SK-N-SH (cell line): ENCODE measurements around the gene HSPA5.

Experiments
- CTCF ChIP-seq: fragments of 200-600 bp; sonication (generic); IDR thresholded peaks from 2 replicates; pipeline ENCODE4 v1.6.1; 2017; ENCODE audit warnings: antibody characterized with exemption, mild to moderate bottlenecking, moderate library complexity
- FOSL2 ChIP-seq: IDR thresholded peaks from 2 replicates; pipeline ENCODE4 v1.4.0; 2012; ENCODE audit warnings: low read depth, mild to moderate bottlenecking, moderate library complexity, borderline replicate concordance
- FOXM1 ChIP-seq: IDR thresholded peaks from 2 replicates; pipeline ENCODE4 v1.4.0; 2012; ENCODE audit warnings: low read depth, mild to moderate bottlenecking
- GABPA ChIP-seq: IDR thresholded peaks from 2 replicates; pipeline ENCODE4 v1.4.0; 2012; ENCODE audit warnings: low read depth, mild to moderate bottlenecking
- MAX ChIP-seq: IDR thresholded peaks from 2 replicates; pipeline ENCODE4 v1.4.0; 2012; ENCODE audit warnings: low read depth
- POLR2AphosphoS5 ChIP-seq: IDR thresholded peaks from 2 replicates; pipeline ENCODE4 v1.6.1; 2012; ENCODE audit warnings: low read depth, low read length
- RAD21 ChIP-seq: IDR thresholded peaks from 2 replicates; pipeline ENCODE4 v1.6.1; 2012; ENCODE audit warnings: mild to moderate bottlenecking, low read length
- REST ChIP-seq: IDR thresholded peaks from 2 replicates; pipeline ENCODE4 v1.6.1; 2012; ENCODE audit warnings: mild to moderate bottlenecking, low read depth, low read length, moderate library complexity
- RFX5 ChIP-seq: IDR thresholded peaks from 2 replicates; pipeline ENCODE4 v1.6.1; 2012; ENCODE audit warnings: mild to moderate bottlenecking, improper control_type of control experiment, low read length
- SIN3A ChIP-seq: IDR thresholded peaks from 2 replicates; pipeline ENCODE4 v1.6.1; 2012; ENCODE audit warnings: low read depth, mild to moderate bottlenecking, low read length, moderate library complexity, borderline replicate concordance
- USF2 ChIP-seq: fragments of 150-350 bp; IDR thresholded peaks from 2 replicates; pipeline ENCODE4 v1.6.1; 2017; ENCODE audit warnings: antibody characterized with exemption, low read length, low read depth, borderline replicate concordance

DNA sequence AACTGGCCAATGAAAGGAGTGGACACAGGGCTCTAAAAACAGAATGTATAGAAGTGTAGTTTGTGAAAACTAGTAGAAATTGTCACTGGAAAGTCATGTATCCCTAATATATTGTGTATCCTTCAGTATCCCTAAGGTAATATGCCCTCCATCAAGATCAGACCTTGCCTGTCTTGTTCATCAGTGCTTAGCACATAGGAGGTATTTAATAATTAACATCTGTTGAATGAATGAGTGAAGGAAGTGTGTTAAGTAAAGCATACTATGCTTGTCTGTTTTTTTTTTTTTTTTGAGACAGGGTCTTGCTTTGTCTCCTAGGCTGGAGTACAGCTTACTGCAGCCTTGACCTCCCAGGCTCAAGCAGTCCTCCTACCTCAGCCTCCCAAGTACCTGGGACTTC is 36.3 kb upstream of the HSPA5 start:
- no peak for TF ChIP-seq CTCF
- TF ChIP-seq REST, result no peak
- no peak for TF ChIP-seq FOXM1
- no peak for TF ChIP-seq RFX5
- no peak for TF ChIP-seq RAD21
- no peak for TF ChIP-seq POLR2AphosphoS5
- TF ChIP-seq USF2, result no peak
- TF ChIP-seq MAX, result no peak
- no peak for TF ChIP-seq FOSL2
- TF ChIP-seq GABPA, result no peak
- no peak for TF ChIP-seq SIN3A
